IPS-11a (cell line): ENCODE measurements around the gene DXO.
"Not testable (repeated sequence)": the region's sequence is repeated elsewhere in the genome, so short reads cannot be mapped to it uniquely, and the experiment has no call there.

Experiments
- H3K4me3 ChIP-seq: one replicate; pipeline ENCODE4 v1.5.1; 2013; ENCODE audit warnings: low read depth, low read length, control low read depth

Gene DXO

DNA sequence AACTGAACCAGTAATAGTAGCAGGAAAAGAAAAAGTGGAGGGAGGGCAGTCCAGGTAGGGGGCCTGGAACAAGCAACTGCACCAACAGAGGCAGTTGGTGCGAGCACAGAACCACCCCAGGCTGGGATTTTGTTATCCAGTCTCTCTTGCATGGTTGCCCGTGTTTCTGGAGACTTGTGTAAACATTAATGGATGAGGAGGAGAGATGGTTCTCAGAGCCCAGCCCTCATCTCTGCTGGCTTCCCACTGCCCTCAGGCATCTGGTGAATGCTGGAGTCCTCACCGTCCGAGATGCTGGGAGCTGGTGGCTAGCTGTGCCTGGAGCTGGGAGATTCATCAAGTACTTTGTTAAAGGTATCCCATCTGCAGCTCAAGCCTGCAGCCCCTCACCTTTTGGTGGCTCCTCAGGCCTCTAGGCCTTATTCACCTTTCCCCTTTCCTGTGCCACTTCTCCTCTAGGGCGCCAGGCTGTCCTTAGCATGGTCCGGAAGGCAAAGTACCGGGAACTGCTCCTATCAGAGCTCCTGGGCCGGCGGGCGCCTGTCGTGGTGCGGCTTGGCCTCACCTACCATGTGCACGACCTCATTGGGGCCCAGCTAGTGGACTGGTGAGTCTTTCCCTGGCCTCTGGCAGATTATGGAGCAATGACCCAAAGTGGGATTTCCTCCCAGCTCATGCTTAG, 8.4 kb upstream of the DXO start:
- not testable (repeated sequence) for H3K4me3 ChIP-seq

DNA sequence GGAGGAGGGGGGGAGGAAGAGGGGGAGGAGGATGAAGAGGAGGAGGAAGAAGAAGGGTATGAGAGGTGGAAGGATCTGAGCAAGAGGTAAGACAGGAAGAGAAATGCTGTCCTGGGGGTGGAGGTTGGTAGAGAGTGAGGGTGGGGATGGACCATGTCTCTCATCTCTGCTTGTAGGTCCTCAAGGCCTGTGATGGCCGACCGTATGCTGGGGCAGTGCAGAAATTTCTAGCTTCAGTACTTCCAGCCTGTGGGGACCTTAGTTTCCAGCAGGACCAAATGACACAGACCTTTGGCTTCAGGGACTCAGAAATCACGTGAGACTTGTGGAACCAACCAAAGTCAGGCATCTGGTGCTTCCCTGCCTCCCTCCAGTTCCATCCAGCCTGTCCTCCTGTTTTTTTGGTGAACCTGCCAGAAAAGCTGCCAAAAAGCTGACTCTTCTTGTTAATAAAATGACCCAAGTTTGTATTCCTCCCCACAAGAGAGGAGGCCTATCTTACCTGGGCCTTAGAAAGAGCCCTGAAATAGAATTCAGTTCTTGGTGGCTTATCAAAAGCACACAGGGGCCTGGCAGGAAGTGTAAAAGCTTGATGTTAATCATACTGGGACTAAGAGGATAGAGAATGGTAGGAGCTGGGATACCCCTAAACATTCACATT, 7.4 kb upstream of the DXO start:
- no peak overlapping the region for H3K4me3 ChIP-seq

DNA sequence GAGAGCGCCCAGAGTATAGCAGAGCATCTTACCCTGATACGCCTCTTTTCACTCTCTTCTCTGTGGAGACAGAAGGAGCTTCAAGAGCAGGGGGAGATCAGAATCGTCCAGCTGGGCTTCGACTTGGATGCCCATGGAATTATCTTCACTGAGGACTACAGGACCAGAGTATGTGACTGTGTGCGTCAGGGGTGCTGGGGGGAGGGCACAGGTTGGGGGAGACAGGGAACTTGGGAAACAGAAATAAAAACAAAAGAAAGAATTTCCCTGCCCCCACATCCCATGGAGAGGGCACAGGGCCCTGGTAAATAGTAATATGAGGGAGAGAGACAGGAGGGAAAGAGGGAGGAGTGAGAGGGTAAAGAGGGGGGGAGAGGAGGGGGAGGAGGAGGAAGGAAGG, 6.9 kb upstream of the DXO start:
- no peak overlapping the region for H3K4me3 ChIP-seq

DNA sequence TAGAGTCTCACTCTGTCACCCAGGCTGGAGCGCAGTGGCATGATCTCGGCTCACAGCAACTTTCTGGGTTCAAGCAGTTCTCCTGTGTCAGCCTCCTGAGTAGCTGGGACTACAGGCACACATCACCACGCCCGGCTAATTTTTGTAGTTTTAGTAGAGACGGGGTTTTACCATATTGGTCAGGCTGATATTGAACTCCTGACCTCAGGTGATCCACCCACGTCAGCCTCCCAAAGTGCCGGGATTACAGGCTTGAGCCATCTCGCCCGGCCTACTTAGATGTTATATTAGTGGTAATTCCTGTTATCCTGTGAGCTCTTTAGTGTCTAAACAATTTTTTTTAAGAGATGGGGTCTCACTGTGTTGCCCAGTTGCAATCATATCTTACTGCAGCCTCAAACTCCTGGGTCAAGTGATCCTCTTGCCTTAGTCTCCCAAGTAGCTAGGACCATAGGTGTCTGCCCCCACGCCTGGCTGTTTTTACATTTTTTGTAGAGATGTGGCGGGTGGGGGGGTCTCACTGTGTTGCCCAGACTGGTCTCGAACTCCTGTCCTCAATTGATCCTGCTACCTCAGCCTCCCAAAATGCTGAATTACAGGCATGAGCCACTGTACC, 6.0 kb upstream of the DXO start:
- no peak overlapping the region for H3K4me3 ChIP-seq

DNA sequence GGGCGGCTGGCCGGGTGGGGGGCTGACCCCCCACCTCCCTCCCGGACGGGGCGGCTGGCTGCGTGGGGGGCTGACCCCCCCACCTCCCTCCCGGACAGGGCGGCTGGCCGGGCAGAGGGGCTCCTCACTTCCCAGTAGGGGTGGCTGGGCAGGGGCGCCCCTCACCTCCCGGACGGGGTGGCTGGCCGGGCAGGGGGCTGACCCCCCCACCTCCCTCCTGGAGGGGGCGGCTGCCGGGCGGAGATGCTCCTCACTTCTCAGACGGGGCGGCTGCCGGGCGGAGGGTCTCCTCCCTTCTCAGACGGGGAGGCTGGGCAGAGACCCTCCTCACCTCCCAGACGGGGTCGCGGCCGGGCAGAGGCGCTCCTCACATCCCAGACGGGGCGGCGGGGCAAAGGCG, 4.1 kb upstream of the DXO start:
- not testable (repeated sequence) for H3K4me3 ChIP-seq

DNA sequence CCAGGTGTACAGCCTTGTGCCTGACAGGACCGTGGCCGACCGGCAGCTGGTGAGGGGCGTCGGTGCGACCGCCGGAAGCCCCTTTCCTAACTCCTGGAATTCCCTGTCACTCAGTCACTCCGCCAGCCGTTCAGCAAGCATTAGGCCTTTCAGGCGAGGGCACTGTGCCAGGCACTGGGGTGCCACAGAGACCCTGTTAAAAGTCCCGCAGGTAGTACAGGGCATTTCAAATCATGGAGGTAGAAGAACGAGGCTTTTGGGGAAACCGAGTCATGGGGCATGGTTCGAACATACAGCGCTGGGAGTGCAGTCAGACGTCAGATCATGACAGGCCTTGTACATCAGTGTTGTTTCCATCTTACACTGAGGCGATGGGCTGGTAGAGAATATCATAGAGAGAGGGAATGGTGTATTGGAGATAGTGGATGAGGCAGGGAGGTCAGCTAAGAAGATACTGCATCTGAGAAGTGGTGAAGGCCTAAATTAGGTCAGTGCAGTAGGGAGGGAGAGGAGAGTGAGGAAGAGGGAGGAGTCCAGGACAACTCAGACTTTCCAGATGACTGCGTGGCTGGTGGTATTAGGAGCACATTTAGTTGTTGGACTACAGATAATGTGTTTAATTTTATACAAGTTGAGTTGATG, 892 bp upstream of the DXO start:
- peak overlapping the region; percentile 81 for H3K4me3 ChIP-seq

GRCh38 chr6:31971279-31971992, 502 bp downstream of the DXO start:
- H3K4me3 ChIP-seq: peak overlapping the region; percentile 81

DNA sequence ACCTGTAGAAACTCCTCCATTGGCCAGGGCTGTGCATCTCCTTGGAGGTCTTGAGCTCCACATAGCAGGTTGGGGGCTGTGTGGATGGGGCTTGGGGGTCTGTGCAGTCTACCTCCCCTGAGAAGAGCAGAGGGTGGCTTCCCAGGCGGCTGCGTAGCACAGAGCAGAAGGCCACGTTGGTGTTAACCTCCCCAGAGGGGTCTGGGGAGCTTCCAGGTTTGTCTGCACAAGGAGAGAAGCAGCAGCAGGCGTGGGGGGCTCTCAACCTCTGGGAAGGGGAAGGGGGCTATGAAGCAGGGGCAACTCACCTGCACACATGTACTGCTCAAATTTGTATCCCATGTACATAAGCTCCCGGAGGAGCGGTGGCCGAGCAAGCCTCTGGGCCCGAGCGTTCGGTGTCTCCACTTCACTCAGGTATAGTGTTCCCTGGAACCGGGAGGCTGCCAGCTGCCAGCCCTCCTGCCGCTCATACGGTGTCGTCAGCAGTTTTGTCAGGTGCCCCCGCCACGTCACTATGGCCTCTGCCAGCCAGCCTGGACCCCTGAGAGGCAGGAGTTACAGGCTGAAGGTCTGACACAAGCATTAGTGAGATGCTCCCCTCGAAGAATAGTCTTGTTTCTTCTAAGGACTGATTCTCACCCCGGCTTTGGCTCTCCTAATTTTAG, 1.2 kb downstream of the DXO start:
- H3K4me3 ChIP-seq: no peak overlapping the region

DNA sequence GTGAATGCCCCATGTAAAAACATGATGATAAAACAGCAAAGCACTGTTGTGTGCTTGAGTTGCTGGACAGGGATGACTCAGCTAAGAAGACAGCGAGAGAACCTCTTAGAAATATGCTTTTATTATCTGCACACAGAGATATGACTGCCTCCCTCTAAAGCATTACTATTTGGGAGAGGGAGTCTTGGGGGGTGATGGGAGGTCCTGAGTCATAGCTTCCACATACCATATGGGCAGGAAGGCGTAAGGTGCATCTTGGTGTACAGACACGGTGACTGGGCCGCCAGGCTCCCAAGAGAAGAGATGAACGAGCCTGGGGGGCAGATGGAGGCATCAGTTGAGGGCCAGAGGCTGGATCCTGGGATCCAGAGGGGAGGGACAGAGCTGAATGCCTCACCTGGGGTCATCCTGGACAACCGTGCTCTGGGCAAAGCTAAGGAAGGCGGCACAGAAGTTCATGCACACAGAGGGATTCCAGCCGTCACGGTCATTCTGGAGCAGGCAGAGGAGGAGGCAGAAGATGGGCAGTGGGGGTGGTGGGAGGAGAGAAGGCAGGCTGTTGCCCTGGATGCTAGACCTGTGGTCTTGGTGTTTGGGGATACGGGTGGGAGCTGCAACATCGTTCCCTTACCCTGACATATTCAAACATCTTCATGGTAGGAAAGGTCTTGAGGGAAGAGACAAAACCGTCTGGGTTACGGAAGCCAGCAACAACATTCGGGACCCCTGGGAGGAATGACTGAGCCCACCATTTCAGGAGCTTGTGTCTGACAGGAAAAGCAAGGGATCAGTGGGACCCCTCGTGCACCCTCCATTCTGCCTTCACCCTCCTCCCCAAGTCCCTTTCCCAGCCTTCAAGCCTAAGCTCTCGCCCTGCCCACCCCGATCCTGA, 2.0 kb downstream of the DXO start:
- no peak overlapping the region for H3K4me3 ChIP-seq

DNA sequence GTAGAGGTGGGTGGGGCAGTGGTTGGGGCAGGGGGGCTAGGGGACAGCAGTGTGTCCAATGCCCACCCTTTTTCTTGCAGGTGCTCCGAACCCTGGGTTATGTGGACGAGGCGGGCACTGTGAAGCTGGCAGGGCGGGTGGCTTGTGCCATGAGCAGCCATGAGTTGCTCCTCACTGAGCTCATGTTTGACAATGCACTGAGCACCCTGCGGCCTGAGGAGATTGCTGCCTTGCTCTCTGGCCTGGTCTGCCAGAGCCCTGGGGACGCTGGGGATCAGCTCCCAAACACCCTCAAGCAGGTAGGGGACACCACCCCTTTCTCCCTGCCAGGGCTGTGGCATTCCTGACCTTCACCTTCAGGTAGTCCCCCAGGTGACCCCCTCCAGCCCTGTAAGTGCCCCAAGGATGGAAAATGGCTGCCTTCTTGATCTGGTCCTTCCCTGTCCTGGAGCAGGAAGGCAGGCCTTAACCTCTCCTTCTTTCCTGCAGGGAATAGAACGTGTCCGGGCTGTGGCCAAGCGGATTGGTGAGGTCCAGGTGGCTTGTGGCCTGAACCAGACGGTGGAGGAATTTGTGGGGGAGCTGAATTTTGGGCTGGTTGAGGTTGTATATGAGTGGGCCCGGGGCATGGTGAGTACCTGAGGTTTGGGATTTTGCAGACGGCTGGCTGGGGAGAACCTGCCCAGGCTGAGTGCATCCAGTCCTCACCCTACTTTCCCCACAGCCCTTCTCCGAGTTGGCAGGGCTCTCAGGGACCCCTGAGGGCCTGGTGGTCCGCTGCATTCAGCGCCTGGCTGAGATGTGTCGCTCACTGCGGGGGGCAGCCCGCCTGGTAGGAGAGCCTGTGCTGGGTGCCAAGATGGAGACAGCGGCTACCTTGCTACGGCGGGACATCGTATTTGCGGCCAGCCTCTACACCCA, 2.9 kb downstream of the DXO start:
- no peak overlapping the region for H3K4me3 ChIP-seq

- no peak overlapping the region for H3K4me3 ChIP-seq
These were observed 3.6 kb downstream of the DXO start for GRCh38 chr6:31968326-31968725.

DNA sequence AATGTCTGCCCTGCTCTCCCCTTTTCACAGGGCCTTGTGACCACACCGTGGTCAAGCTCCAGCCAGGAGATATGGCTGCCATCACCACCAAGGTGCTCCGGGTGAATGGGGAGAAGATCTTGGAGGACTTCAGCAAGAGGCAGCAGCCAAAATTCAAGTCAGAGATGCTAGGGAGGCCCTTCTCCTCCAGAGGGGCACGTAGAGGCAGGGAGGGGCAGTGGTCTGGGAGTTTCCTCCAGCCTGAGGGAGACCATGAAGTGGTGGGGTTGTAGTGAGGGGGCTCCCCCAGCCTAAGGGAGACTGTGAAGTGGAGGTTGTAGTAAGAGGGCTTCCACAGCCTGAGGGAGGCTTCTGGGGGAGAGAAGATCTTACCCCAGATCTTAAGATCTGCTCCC, 4.0 kb downstream of the DXO start:
- H3K4me3 ChIP-seq: no peak overlapping the region

GRCh38 chr6:31966997-31967925, 4.7 kb downstream of the DXO start:
- no peak overlapping the region for H3K4me3 ChIP-seq

- H3K4me3 ChIP-seq: no peak overlapping the region
These were observed 5.4 kb downstream of the DXO start for GRCh38 chr6:31966506-31966905.

- H3K4me3 ChIP-seq: no peak overlapping the region
These were observed 6.2 kb downstream of the DXO start for GRCh38 chr6:31965700-31966099.

GRCh38 chr6:31963921-31964320, 8.0 kb downstream of the DXO start:
- H3K4me3 ChIP-seq: no peak overlapping the region

DNA sequence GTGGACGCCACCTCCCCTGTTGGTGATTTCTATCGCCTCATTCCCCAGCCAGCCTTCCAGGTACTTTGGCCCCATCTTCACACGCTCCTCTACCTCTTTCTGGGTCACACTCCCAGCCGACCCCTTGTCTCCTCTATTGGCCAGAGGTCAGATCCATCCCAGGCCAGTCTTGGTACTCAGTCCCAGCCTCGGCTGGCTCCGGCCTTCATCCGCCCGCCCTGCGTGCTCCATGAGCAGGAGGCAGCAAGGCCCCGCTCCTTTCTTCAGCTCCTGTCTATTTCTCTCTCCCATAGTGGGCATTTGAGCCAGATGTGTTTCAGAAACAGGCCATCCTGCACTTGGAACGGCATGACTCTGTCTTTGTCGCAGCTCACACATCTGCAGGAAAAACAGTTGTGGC, 10.3 kb downstream of the DXO start:
- no peak overlapping the region for H3K4me3 ChIP-seq
